Measurements from ENCODE around the gene ITGB5. TPM values are rescaled to one million over a fixed set of nuclear protein-coding genes. Genes with fewer than 3 reads are reported as not detected.
A peak's percentile ranks its signal among the peaks of the same experiment; 100 is the strongest.

The ITGB5 gene
- total and polyA plus RNA-seq, 2 experiments from 2014 or later, result 54.3 to 107 TPM

DNA sequence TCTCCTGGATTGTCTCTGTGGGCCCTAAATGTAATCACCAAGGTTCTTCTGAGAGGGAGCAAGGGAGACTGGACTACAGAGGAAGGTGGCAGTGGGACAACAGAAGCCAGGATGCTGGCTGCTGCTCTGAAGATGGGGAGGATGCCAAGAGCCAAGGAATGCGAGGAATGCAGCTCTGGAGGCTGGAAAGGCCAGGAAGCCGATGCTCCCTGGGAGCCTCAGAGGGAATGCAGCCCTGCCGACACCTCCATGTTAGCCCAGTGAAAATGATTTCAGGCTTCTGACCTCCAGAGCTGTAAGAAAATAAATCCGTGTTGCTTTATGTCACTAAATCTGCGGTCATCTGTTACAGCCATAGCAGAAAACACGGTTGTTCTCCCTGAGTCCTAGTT, 112.8 kb downstream of the ITGB5 start:
- peak; percentile 66 to 88 for DNase-seq (ENCODE audit: low read depth in 1 of 2, low spot score in 1 of 2)

DNA sequence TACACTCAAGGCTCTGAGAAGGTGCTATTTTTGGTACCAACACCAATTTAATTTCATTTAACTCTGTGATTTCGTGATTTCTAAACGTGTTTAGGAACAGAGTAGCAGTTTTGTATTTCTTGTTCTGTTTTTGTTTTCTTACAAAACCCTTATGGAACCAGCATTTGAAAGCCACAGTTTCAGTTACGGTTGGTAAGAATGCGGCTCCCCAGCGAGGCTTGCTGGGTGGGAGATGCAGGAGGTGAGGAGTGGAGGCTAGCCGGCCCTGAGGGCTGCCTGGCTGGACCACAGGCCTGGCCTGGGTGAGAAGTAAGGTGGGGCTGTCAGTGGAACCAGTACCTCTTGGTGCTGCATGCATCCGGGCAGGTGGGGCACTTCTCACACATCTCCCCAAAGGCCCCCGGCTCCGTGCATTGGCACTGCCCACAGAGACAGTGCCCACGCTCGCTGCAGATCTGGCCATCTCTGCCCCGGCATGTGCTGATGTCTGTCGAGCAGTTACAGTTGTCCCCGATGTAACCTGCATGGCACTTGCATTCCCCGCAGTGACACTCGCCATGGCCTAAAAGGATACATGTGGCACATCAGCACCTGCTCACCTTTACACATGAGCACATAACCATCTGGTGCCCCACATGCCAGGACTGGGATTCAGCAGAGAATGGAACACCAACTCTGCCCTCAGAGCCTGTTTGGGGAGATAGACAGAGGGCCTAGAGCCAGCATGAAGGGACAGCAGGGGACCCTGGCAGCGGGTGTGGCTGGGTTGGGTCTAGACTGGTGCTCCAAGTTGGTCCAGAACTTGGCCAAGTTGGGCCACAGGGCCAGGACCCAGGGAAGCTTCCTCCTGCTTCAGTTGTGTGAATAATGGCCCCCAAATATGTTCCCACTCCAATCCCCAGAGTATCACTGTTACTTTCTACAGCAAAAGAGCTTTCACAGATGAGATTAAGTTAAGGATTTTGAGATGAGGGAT, 113.5 kb downstream of the ITGB5 start:
- H3K27me3 ChIP-seq, result no peaks in the 10 kb centered on the region
- DNase-seq (ENCODE audit: low read depth in 1 of 2, low spot score in 1 of 2), result no peak
- H3K4me3 ChIP-seq, result no peak overlapping the region
- no peaks in the 10 kb centered on the region for H3K36me3 ChIP-seq
- H3K9me3 ChIP-seq (ENCODE audit: low read depth), result no peaks in the 10 kb centered on the region
- peak overlapping the region; percentile 75 for H3K27ac ChIP-seq
- peaks cover 33% of the 10 kb centered on the region for H3K4me1 ChIP-seq (ENCODE audit: low read depth)
- TF ChIP-seq, protein P1, sequence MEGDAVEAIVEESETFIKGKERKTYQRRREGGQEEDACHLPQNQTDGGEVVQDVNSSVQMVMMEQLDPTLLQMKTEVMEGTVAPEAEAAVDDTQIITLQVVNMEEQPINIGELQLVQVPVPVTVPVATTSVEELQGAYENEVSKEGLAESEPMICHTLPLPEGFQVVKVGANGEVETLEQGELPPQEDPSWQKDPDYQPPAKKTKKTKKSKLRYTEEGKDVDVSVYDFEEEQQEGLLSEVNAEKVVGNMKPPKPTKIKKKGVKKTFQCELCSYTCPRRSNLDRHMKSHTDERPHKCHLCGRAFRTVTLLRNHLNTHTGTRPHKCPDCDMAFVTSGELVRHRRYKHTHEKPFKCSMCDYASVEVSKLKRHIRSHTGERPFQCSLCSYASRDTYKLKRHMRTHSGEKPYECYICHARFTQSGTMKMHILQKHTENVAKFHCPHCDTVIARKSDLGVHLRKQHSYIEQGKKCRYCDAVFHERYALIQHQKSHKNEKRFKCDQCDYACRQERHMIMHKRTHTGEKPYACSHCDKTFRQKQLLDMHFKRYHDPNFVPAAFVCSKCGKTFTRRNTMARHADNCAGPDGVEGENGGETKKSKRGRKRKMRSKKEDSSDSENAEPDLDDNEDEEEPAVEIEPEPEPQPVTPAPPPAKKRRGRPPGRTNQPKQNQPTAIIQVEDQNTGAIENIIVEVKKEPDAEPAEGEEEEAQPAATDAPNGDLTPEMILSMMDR (IDR thresholded peaks at IDR 0.05; ENCODE audit: low read depth, low read length), result no peak

More for the DNA sequence above, 112.8 kb downstream of the ITGB5 start:
- H3K27me3 ChIP-seq, result no peaks in the 10 kb centered on the region
- H3K4me1 ChIP-seq (ENCODE audit: low read depth), result peaks cover 33% of the 10 kb centered on the region
- no peaks in the 10 kb centered on the region for H3K9me3 ChIP-seq (ENCODE audit: low read depth)
- TF ChIP-seq, protein P1 (IDR thresholded peaks at IDR 0.05; ENCODE audit: low read depth, low read length), result no peak
- H3K36me3 ChIP-seq, result no peaks in the 10 kb centered on the region
- H3K4me3 ChIP-seq, result no peak overlapping the region
- peak overlapping the region; percentile 60 for H3K27ac ChIP-seq

DNA sequence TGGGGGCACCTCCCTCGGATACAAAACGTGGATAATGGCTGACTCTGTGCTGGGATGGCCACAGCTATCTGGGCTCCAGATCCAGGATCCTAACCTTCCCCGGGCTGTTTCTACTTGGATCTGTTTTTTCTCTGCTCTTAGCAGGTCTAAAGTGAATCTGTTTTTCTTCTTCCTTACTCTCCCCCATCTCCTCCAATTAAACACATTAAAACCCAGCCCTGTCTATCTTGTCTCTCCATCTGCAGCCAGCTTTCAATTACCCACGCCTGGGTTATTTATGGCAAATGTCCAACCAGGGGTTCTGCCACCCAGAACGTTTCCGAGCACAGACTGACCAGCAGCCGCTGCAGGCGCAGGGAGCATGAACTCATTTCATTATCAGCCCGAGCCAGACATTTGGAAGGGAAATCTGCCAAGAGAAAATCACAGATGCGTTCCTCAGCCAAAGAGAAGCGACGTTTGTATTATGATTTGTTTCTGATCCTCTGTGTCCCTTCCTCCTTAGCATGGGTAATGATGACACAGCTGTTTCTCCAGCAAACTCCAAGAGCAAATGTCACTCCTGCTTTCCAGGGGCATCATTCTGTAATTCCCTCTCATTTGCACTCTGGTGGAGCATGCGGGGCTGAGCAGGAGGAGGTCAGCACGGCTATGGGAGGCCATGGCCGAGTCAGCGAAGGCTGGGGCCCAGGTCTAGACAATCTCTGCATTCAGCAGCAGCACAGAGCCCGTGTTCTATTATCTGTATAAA, 114.9 kb downstream of the ITGB5 start:
- no peaks in the 10 kb centered on the region for H3K36me3 ChIP-seq
- peak; percentile 61 to 79 for DNase-seq (ENCODE audit: low read depth in 1 of 2, low spot score in 1 of 2)
- H3K27ac ChIP-seq, result peak overlapping the region; percentile 75
- no peaks in the 10 kb centered on the region for H3K27me3 ChIP-seq
- peaks cover 28% of the 10 kb centered on the region for H3K4me1 ChIP-seq (ENCODE audit: low read depth)
- H3K4me3 ChIP-seq, result no peak overlapping the region
- TF ChIP-seq, protein P1 (IDR thresholded peaks at IDR 0.05; ENCODE audit: low read depth, low read length), result no peak
- H3K9me3 ChIP-seq (ENCODE audit: low read depth), result no peaks in the 10 kb centered on the region

GRCh38 chr3:124771083-124771445, 116.1 kb downstream of the ITGB5 start:
- Histone ChIP-seq H3K27ac (peak overlapping the region; percentile 75), H3K4me1 (ENCODE audit: low read depth) (peaks cover 28% of the 10 kb centered on the region), H3K36me3 (no peaks in the 10 kb centered on the region), H3K27me3 (no peaks in the 10 kb centered on the region), H3K4me3 (no peak overlapping the region), H3K9me3 (ENCODE audit: low read depth) (no peaks in the 10 kb centered on the region)
- TF ChIP-seq, protein P1 (IDR thresholded peaks at IDR 0.05; ENCODE audit: low read depth, low read length), result no peak
- no peak for DNase-seq (ENCODE audit: low read depth in 1 of 2, low spot score in 1 of 2)

- DNase-seq (ENCODE audit: low read depth in 1 of 2, low spot score in 1 of 2), result peak; percentile 56 to 91
- TF ChIP-seq, protein P1 (IDR thresholded peaks at IDR 0.05; ENCODE audit: low read depth, low read length), result no peak
- Histone ChIP-seq H3K36me3 (no peaks in the 10 kb centered on the region), H3K4me3 (no peak overlapping the region), H3K9me3 (ENCODE audit: low read depth) (no peaks in the 10 kb centered on the region), H3K4me1 (ENCODE audit: low read depth) (peaks cover 28% of the 10 kb centered on the region), H3K27me3 (no peaks in the 10 kb centered on the region), H3K27ac (peak overlapping the region; percentile 75)
These were observed 116.7 kb downstream of the ITGB5 start for GRCh38 chr3:124770336-124771082.
